ENCODE measurements around the gene SAMD3.
"Not testable (repeated sequence)": the region's sequence is repeated elsewhere in the genome, so short reads cannot be mapped to it uniquely, and the experiment has no call there.

DNA sequence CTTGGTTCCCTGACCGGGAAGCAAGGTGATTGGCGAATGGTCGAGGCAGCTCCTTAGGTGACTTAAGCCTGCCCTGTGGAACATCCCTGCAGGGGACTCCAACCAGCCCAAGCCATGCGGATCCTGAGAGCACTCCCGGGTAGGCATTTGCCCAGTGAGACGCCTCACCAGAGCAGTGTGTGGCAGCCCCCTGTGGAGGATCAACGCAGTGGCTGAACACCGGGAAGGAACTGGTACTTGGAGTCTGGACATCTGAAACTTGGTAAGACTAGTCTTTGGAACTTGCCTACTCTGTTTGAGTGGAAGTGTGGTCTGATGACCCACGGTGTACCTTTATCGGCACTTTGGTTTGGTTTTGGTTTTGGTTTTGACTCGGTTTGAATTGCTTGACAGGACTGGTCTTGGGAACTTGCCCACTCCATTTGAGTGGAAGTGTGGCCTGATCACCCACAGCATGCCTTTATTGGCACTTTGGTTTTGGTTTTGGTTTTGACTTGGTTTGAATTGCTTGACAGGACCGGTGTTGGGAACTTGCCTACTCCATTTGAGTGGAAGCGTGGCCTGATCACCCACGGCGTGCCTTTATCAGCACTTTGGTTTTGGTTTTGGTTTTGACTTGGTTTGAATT is 38.0 kb upstream of the SAMD3 start:
- not testable (repeated sequence) for TF ChIP-seq POLR2A, POLR2AphosphoS5 (IDR thresholded peaks at IDR 0.05)
- TF ChIP-seq, protein P1, sequence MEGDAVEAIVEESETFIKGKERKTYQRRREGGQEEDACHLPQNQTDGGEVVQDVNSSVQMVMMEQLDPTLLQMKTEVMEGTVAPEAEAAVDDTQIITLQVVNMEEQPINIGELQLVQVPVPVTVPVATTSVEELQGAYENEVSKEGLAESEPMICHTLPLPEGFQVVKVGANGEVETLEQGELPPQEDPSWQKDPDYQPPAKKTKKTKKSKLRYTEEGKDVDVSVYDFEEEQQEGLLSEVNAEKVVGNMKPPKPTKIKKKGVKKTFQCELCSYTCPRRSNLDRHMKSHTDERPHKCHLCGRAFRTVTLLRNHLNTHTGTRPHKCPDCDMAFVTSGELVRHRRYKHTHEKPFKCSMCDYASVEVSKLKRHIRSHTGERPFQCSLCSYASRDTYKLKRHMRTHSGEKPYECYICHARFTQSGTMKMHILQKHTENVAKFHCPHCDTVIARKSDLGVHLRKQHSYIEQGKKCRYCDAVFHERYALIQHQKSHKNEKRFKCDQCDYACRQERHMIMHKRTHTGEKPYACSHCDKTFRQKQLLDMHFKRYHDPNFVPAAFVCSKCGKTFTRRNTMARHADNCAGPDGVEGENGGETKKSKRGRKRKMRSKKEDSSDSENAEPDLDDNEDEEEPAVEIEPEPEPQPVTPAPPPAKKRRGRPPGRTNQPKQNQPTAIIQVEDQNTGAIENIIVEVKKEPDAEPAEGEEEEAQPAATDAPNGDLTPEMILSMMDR (IDR thresholded peaks at IDR 0.05): not testable (repeated sequence)

All from transverse colon (tissue), 4 donors.